ENCODE data around the gene B3GALT5.
"Not testable (repeated sequence)": the region's sequence is repeated elsewhere in the genome, so short reads cannot be mapped to it uniquely, and the experiment has no call there.

B3GALT5 gene

GRCh38 chr21:39666026-39666425, 53.3 kb downstream of the B3GALT5 start:
- no peak for DNase-seq (ENCODE audit: low read depth in 4 of 4, low spot score in 1 of 4)

DNA sequence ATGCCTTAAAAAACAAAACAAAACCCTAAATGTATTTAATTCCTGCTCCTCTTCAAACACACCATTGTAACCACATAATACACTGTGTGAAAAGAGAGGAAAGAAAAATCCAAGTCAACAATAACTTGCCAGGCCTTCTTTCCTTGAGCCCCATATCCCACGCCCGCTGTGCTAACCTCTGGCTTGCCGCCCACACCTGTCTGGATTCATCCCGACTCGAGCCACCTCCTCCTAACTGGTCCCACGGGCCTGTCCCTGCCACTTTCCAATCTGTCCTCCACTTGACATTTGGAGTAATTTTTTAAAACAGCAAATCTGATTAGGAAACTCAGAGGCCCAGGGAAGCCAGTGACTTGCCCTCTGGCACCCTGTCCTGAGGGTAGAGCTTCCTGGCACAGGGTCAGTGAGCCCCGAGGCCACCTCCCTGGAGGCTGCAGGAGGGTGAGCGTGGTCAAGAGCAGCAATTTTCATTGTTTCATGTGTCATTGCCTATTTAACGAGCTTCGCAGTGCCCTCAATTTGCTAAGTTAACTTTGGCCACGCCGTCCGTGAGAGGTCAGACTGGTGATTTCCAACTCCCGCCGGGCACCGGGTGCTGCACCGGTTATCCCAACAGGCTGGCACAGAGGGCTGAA, 54.1 kb downstream of the B3GALT5 start:
- DNase-seq (ENCODE audit: low read depth in 4 of 4, low spot score in 1 of 4), result no peak

DNA sequence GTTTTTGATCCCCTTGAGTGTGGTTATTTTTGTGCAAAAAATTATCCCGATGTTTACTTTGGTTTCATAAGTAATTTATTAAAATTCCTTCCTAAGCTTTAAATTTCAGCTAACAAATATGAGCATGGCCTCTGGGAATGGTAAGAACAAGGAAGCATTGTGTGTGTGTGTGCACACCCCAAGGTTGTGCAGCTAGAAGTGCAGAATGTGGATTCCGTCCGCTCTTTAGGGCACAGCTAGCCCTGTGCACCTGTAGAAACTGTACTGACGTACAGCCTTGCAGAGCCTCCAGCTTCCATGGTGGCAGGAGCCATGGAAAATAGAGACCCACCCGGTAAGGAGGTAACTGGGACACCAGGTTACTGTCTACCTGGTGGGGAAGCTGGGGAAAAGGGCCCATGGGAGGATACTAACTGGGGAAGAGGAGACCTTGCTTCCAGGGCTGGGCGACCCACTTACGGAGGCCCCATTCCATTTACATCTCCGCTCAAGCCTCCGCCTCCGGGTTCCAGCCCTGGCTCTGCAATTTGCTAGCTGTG, 54.7 kb downstream of the B3GALT5 start:
- no peak for DNase-seq (ENCODE audit: low read depth in 4 of 4, low spot score in 1 of 4)

DNA sequence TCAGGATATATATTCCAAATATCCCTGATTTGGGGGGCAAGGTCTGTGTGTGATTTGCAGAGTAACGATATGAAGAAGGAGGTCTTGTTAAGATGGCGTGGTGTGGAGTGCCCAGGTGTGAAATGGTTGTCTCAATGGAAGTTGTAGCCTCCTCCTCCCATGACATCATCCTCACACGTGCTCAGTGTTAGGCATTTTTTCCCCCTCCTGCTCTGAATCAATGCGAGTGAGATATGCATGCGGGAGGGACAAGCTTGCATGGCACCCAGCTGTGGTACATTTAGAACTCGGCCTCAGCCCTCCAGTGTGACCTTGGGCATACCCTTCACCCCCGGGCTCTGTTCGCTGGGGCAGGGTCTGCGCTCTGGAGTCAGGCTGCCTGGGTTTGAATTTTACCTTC, 55.6 kb downstream of the B3GALT5 start:
- DNase-seq (ENCODE audit: low read depth in 4 of 4, low spot score in 1 of 4), result no peak

- no peak for DNase-seq (ENCODE audit: low read depth in 4 of 4, low spot score in 1 of 4)
These were observed 56.7 kb downstream of the B3GALT5 start for GRCh38 chr21:39669485-39669884.

- DNase-seq (ENCODE audit: low read depth in 4 of 4, low spot score in 1 of 4), result no peak
These were observed 57.4 kb downstream of the B3GALT5 start for GRCh38 chr21:39669976-39670661.

GRCh38 chr21:39670701-39671100, 58.0 kb downstream of the B3GALT5 start:
- DNase-seq (ENCODE audit: low read depth in 4 of 4, low spot score in 1 of 4), result no peak

- no peak for DNase-seq (ENCODE audit: low read depth in 4 of 4, low spot score in 1 of 4)
These were observed 59.2 kb downstream of the B3GALT5 start for GRCh38 chr21:39671986-39672385.

- no peak for DNase-seq (ENCODE audit: low read depth in 4 of 4, low spot score in 1 of 4)
These were observed 60.4 kb downstream of the B3GALT5 start for GRCh38 chr21:39673163-39673562.

DNA sequence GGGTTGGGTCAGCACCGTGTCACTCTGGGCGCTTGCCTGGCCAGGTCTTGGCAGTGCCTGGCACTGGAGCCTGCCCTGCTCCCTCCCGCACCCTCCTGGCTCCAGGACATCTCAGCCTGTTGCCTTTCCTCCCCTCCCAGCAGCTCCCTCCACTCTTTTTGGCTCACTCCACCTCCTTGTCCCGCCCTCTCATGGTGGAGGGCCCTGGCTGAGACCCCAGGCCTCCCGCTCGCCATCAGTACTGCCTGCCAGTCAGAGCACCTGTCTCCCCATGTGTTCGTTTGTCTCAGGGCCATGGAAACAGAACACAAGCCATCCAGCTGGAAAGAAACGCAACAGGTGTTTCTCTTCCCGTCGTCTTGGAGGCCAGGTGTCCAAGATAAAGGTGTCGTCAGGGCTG, 61.0 kb downstream of the B3GALT5 start:
- no peak for DNase-seq (ENCODE audit: low read depth in 4 of 4, low spot score in 1 of 4)

DNA sequence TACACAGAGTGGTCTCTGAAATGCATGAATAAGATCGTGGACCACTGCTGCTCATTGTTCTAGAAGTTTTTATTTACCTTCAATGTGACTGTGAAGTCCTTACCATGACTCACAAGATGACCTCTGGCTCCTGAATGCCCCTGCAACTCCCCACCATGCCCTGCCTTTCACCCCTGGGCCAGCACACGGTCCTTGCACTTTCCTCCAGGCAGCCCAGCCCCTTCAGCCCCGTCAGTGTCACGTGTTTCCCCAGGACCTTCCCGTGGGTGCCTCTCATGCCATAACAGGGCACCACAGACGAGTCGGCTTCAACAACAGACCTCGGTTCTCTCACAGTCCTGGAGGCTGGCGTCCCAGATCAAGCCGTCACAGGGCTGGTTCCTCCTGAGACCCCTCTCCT, 62.1 kb downstream of the B3GALT5 start:
- DNase-seq (ENCODE audit: low read depth in 4 of 4, low spot score in 1 of 4), result no peak

DNA sequence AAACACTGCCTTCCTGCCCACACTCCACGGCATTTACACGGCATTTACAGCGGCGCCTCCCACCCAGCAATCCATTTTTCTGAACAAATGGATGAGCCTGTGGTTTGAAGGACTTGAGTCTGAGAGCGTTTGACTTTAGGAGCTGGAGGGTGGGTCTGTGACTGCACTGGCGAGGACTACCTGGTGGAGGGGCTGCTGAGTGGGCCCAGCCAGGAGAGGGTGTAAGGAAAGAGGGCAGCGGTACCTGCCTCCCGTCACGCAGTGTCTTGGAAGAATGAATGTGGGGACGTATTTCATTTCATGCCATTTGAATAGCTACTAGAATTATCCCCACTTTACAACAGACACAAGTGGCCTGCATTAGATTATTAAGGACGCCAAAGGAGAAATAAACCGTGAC, 62.9 kb downstream of the B3GALT5 start:
- no peak for DNase-seq (ENCODE audit: low read depth in 4 of 4, low spot score in 1 of 4)

- DNase-seq (ENCODE audit: low read depth in 4 of 4, low spot score in 1 of 4), result no peak
These were observed 63.4 kb downstream of the B3GALT5 start for GRCh38 chr21:39675993-39676661.

DNA sequence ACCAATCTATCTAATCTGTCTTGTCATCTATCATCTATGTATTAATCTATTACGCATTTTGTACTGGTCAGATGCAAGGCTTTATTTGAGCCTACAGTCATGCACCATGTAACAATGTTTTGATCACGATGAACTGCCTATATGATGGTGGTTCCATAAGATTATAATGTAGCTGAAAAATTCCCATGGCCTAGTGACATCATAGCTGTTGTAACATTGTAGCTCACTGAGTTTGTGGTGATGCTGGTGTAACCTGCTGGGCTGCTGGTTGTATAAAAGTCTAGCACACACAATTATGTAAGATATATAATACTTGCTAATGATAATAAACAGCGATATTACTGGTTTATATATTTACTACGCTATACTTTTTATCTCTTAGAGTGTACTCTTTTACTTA, 67.5 kb downstream of the B3GALT5 start:
- no peak for DNase-seq (ENCODE audit: low read depth in 4 of 4, low spot score in 1 of 4)

DNA sequence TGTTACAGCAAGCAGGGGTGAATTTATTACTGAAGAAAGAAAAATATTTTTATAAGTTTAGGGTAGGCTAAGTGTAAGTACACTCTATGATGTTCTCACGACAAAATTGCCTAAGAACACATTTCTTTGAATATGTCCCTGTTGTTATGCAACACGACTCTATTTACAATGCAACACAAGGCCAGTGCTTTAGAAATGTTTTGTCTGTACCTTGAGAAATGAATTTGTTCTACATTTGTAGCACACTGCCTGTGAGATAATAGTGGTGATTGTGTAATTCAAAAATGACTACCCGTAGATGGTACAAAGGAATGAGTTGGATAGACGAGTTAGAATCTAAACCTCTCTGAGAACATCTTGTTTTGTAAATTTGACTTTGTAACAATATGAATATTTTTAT, 68.5 kb downstream of the B3GALT5 start:
- DNase-seq (ENCODE audit: low read depth in 4 of 4, low spot score in 1 of 4), result no peak

GRCh38 chr21:39681845-39682244, 69.1 kb downstream of the B3GALT5 start:
- DNase-seq (ENCODE audit: low read depth in 4 of 4, low spot score in 1 of 4), result no peak

DNA sequence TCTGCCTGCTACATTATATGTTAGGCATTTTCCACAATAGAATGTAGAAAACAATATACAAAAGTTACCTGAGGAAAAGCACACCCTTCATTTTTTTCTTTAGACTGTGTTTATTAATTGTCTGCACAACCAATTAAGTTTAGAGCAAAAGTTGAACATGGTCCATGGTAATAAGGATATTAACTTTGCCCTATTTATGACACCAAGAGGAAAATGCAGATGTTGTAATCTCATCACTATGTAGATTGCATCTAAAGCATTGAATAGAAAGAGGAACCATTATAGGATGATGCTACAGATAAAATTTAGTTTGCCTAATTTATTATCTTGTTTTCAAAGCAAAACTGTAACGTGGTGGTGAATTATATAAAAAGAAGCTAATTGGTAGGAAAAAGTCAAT, 72.5 kb downstream of the B3GALT5 start:
- DNase-seq (ENCODE audit: low read depth in 4 of 4, low spot score in 1 of 4), result no peak

DNA sequence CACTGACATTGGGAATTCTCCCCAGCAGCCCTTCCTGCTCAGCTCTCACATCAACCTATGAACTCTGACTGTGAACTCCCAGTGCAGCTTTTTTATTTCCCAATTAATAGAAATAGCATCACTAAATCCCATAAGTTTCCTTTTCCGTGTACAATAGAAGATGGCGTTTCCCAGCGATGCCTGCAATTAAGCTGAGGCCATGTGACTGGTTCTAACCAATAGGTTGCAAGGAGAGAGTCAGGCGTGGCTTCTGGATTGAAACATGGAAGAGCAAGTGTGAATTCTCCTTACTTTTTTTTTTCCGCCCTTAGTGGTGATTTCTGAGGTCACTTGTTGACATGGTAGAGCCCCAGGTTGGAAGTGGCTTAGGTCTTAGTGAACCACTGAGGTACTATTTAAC, 73.3 kb downstream of the B3GALT5 start:
- no peak for DNase-seq (ENCODE audit: low read depth in 4 of 4, low spot score in 1 of 4)

GRCh38 chr21:39686646-39687468, 74.1 kb downstream of the B3GALT5 start:
- no peak for DNase-seq (ENCODE audit: low read depth in 4 of 4, low spot score in 1 of 4)

GRCh38 chr21:39688010-39688409, 75.3 kb downstream of the B3GALT5 start:
- no peak for DNase-seq (ENCODE audit: low read depth in 4 of 4, low spot score in 1 of 4)

- not testable (repeated sequence) for DNase-seq (ENCODE audit: low read depth in 4 of 4, low spot score in 1 of 4)
These were observed 77.1 kb downstream of the B3GALT5 start for GRCh38 chr21:39689860-39690259.
